NK-92 (cell line): ENCODE data around the gene PARD6A.
A peak's percentile ranks its signal among the peaks of the same experiment; 100 is the strongest.

Experiments used
- DNase-seq: peaks from one replicate; lab custom pipeline; 2025; ENCODE audit not compliant: unreplicated experiment; lab: John Stamatoyannopoulos, UW

Gene PARD6A

GRCh38 chr16:67660564-67661028 is at the start of gene PARD6A:
Gene PARD6A, plus strand, starts transcription at chr16:67660960. Its CDS starts 79 bp downstream, at chr16:67661039.
- peak; percentile 86 for DNase-seq

- DNase-seq = no peak
Observed at GRCh38 chr16:67613808-67614207, 47.0 kb upstream of the PARD6A start.

GRCh38 chr16:67628216-67628615 is 32.5 kb upstream of the PARD6A start:
- no peak for DNase-seq

- no peak for DNase-seq
Observed at GRCh38 chr16:67632415-67633172, 28.2 kb upstream of the PARD6A start.

GRCh38 chr16:67636713-67637112 is 24.0 kb upstream of the PARD6A start:
- DNase-seq = no peak

GRCh38 chr16:67637625-67638024 is 23.1 kb upstream of the PARD6A start:
- DNase-seq = no peak

- DNase-seq = no peak
Observed at GRCh38 chr16:67641779-67642708, 18.7 kb upstream of the PARD6A start.

GRCh38 chr16:67644038-67644437 is 16.7 kb upstream of the PARD6A start:
- DNase-seq = no peak

GRCh38 chr16:67645397-67646121 is 15.2 kb upstream of the PARD6A start:
- DNase-seq = no peak

GRCh38 chr16:67647111-67647651 is 13.6 kb upstream of the PARD6A start:
- no peak for DNase-seq

GRCh38 chr16:67647681-67648080 is 13.1 kb upstream of the PARD6A start:
- DNase-seq = no peak

GRCh38 chr16:67648088-67648763 is 12.5 kb upstream of the PARD6A start:
- no peak for DNase-seq

GRCh38 chr16:67648764-67649407 is 11.9 kb upstream of the PARD6A start:
- DNase-seq = no peak

GRCh38 chr16:67649494-67649931 is 11.2 kb upstream of the PARD6A start:
- no peak for DNase-seq

- no peak for DNase-seq
Observed at GRCh38 chr16:67650023-67650422, 10.7 kb upstream of the PARD6A start.

GRCh38 chr16:67651039-67651438 is 9.7 kb upstream of the PARD6A start:
- no peak for DNase-seq

GRCh38 chr16:67651847-67652246 is 8.9 kb upstream of the PARD6A start:
- no peak for DNase-seq

- DNase-seq = no peak
Observed at GRCh38 chr16:67652578-67653127, 8.1 kb upstream of the PARD6A start.

- no peak for DNase-seq
Observed at GRCh38 chr16:67653128-67653788, 7.5 kb upstream of the PARD6A start.
